ENCODE data around the gene CHSY1. TPM values are rescaled to one million over a fixed set of nuclear protein-coding genes. Genes with fewer than 3 reads are reported as not detected.
"Not testable (repeated sequence)": the region's sequence is repeated elsewhere in the genome, so short reads cannot be mapped to it uniquely, and the experiment has no call there.

Gene CHSY1
- polyA plus RNA-seq, 3 donors, result 2.7 to 19.0 (median 3.0) TPM

GRCh38 chr15:101215681-101216080 lies 36.2 kb downstream of the CHSY1 start:
- H3K27ac ChIP-seq (ENCODE audit: low read depth in 1 of 2, low read length in 2 of 2), result peak overlapping the region in 1 of 2 donors; percentile 27
- H3K4me2 ChIP-seq (replicated peaks; ENCODE audit: extremely low read depth, low read length, poor library complexity, severe bottlenecking), result no peak overlapping the region
- no peaks in the 10 kb centered on the region for H3K27me3 ChIP-seq (ENCODE audit: control insufficient read depth in 2 of 2, insufficient read depth in 2 of 2, low read length in 2 of 2)
- peaks cover 0 to 3% (median 1%) of the 10 kb centered on the region in 3 donors for H3K27me3 Mint-ChIP-seq (ENCODE audit: low read depth in 3 of 3)
- peaks cover 3 to 36% of the 10 kb centered on the region in 2 donors for H3K36me3 ChIP-seq (replicated peaks in 1 of 2; ENCODE audit: control insufficient read depth in 1 of 2, insufficient read depth in 2 of 2, low read length in 2 of 2)
- no peak for TF ChIP-seq CTCF (IDR thresholded peaks at IDR 0.05)
- no peaks in the 10 kb centered on the region for H3K9me3 ChIP-seq (replicated peaks in 1 of 2; ENCODE audit: control insufficient read depth in 1 of 2, insufficient read depth in 1 of 2, low read length in 2 of 2)
- WGBS (ENCODE audit: insufficient coverage), result no CpG with 5 or more reads among the region's 4 CpGs
- H3K4me3 Mint-ChIP-seq, result no peak overlapping the region
- H3K36me3 Mint-ChIP-seq, result peaks cover 41 to 54% of the 10 kb centered on the region in 2 donors
- no peak overlapping the region for H2AFZ ChIP-seq (ENCODE audit: insufficient read depth, low read depth, low read length, poor library complexity, severe bottlenecking)
- no peaks in the 10 kb centered on the region for H3K9me3 Mint-ChIP-seq
- peaks cover 58% of the 10 kb centered on the region for H3K4me1 Mint-ChIP-seq
- peaks cover 61% of the 10 kb centered on the region for H4K20me1 ChIP-seq (ENCODE audit: insufficient read depth, low read length)
- peak overlapping the region in 1 of 7 donors; percentile 70 for H3K27ac Mint-ChIP-seq
- no peak for DNase-seq
- H3K4me3 ChIP-seq (replicated peaks in 1 of 3; ENCODE audit: low read depth in 2 of 3, low read length in 3 of 3), result no peak overlapping the region
- peaks cover 20 to 33% of the 10 kb centered on the region in 2 donors for H3K4me1 ChIP-seq (ENCODE audit: control insufficient read depth in 1 of 2, insufficient read depth in 2 of 2, low read length in 2 of 2)
- H3K79me2 ChIP-seq (ENCODE audit: insufficient read depth, low read length), result peaks cover 100% of the 10 kb centered on the region
- intact Hi-C loops (cut with micrococcal nuclease), result loop anchor here in 1 of 2 donors (5.0 kb wide), 1 partner anchor 37 kb away; the partner anchor contains the start of gene CHSY1
- no peak overlapping the region for H3K9ac ChIP-seq (ENCODE audit: insufficient read depth, low read length, poor library complexity, severe bottlenecking)

- peaks cover 33 to 51% of the 10 kb centered on the region in 2 donors for H3K36me3 Mint-ChIP-seq
- H2AFZ ChIP-seq (ENCODE audit: insufficient read depth, low read depth, low read length, poor library complexity, severe bottlenecking); H3K27me3 ChIP-seq (ENCODE audit: control insufficient read depth in 2 of 2, insufficient read depth in 2 of 2, low read length in 2 of 2); H3K9ac ChIP-seq (ENCODE audit: insufficient read depth, low read length, poor library complexity, severe bottlenecking); H3K9me3 Mint-ChIP-seq; H3K4me3 ChIP-seq (replicated peaks in 1 of 3; ENCODE audit: low read depth in 2 of 3, low read length in 3 of 3); DNase-seq; H3K4me2 ChIP-seq (replicated peaks; ENCODE audit: extremely low read depth, low read length, poor library complexity, severe bottlenecking); H3K9me3 ChIP-seq (replicated peaks in 1 of 2; ENCODE audit: control insufficient read depth in 1 of 2, insufficient read depth in 1 of 2, low read length in 2 of 2); H3K27me3 Mint-ChIP-seq (ENCODE audit: low read depth in 3 of 3); H3K4me3 Mint-ChIP-seq: not testable (repeated sequence)
- Histone ChIP-seq H3K4me1 (ENCODE audit: control insufficient read depth in 1 of 2, insufficient read depth in 2 of 2, low read length in 2 of 2) (peaks cover 31 to 44% of the 10 kb centered on the region in 2 donors), H4K20me1 (ENCODE audit: insufficient read depth, low read length) (peaks cover 49% of the 10 kb centered on the region), H3K36me3 (replicated peaks in 1 of 2; ENCODE audit: control insufficient read depth in 1 of 2, insufficient read depth in 2 of 2, low read length in 2 of 2) (peaks cover 3 to 28% of the 10 kb centered on the region in 2 donors), H3K27ac (ENCODE audit: low read depth in 1 of 2, low read length in 2 of 2) (peak overlapping the region in 1 of 2 donors; percentile 37), H3K79me2 (ENCODE audit: insufficient read depth, low read length) (peaks cover 100% of the 10 kb centered on the region)
- peak overlapping the region in 4 of 7 donors; percentile 16 to 70 (median 59) for H3K27ac Mint-ChIP-seq
- peaks cover 61% of the 10 kb centered on the region for H3K4me1 Mint-ChIP-seq
- WGBS (ENCODE audit: insufficient coverage), result 97% methylated on average over 5 of the region's 6 CpGs
- intact Hi-C loops (cut with micrococcal nuclease), result loop anchor here in 1 of 2 donors (5.0 kb wide), 1 partner anchor 38 kb away; the partner anchor contains the start of gene CHSY1
Observed at GRCh38 chr15:101214435-101215097, 37.3 kb downstream of the CHSY1 start.

Measured in CD14-positive monocyte (primary cell).